Karpas-422 (cell line): Measurements from ENCODE around the gene OR4D10. TPM values are rescaled to one million over a fixed set of nuclear protein-coding genes. Genes with fewer than 3 reads are reported as not detected.
"Not testable (repeated sequence)": the region's sequence is repeated elsewhere in the genome, so short reads cannot be mapped to it uniquely, and the experiment has no call there.

Experiments used
- DNase-seq: peaks from one replicate; pipeline ENCODE4 v3.0.0-alpha.2; 2015
- H2AFZ ChIP-seq: fragments of 200-600 bp; sonication (generic); 2 replicates; pipeline ENCODE4 v1.6.1; 2014; ENCODE audit warnings: antibody characterized with exemption, low read length, mixed read lengths
- H3K27ac ChIP-seq: fragments of 200-600 bp; sonication (generic); 2 replicates; pipeline ENCODE4 v1.5.1; 2014; ENCODE audit warnings: mild to moderate bottlenecking, low read length, moderate library complexity
- H3K27me3 ChIP-seq: fragments of 200-600 bp; sonication (generic); 2 replicates; pipeline ENCODE4 v1.6.1; 2014; ENCODE audit warnings: low read length, mixed read lengths
- H3K36me3 ChIP-seq: fragments of 200-600 bp; sonication (generic); 2 replicates; pipeline ENCODE4 v1.6.1; 2014; ENCODE audit warnings: low read length, mixed read lengths; ENCODE audit not compliant: insufficient read depth
- H3K4me1 ChIP-seq: fragments of 200-600 bp; sonication (generic); 2 replicates; pipeline ENCODE4 v1.6.1; 2014; ENCODE audit warnings: mild to moderate bottlenecking, low read length, mixed read lengths
- H3K4me2 ChIP-seq: fragments of 200-600 bp; sonication (generic); 2 replicates; pipeline ENCODE4 v1.6.1; 2014; ENCODE audit warnings: low read length, low read depth, mild to moderate bottlenecking; ENCODE audit not compliant: poor library complexity, severe bottlenecking
- H3K4me3 ChIP-seq: fragments of 200-600 bp; sonication (generic); 2 replicates; pipeline ENCODE4 v1.5.1; 2014; ENCODE audit warnings: mild to moderate bottlenecking, antibody characterized with exemption, low read length, mixed read lengths
- H3K79me2 ChIP-seq: fragments of 200-600 bp; sonication (generic); 2 replicates; pipeline ENCODE4 v1.6.1; 2014; ENCODE audit warnings: mild to moderate bottlenecking, low read length, mixed read lengths
- H3K9ac ChIP-seq: fragments of 200-600 bp; sonication (generic); 2 replicates; pipeline ENCODE4 v1.6.0; 2014; ENCODE audit warnings: low read length
- H3K9me2 ChIP-seq: fragments of 200-600 bp; sonication (generic), shearing (Covaris generic); replicated peaks from 2 replicates; pipeline ENCODE4 v1.6.0; 2014; ENCODE audit warnings: mild to moderate bottlenecking, low read length, moderate library complexity; ENCODE audit not compliant: insufficient read depth
- H3K9me3 ChIP-seq: fragments of 300-700, 200-600 bp; sonication (generic); 2 replicates; pipeline ENCODE4 v1.6.1; 2014; ENCODE audit warnings: low read length, mixed read lengths
- H4K20me1 ChIP-seq: fragments of 200-600 bp; sonication (generic); 2 replicates; pipeline ENCODE4 v1.6.1; 2014; ENCODE audit warnings: mild to moderate bottlenecking, antibody characterized with exemption, low read length, low read depth; ENCODE audit not compliant: insufficient read depth
- total RNA-seq: library from RNA; depleted of rRNA; stranded (reverse); fragments of >200 nt; shearing (Covaris generic); gene quantifications from 2 replicates; pipeline ENCODE4 v1.2.3, GENCODE V29; 2014; ENCODE audit warnings: low replicate concordance

Gene OR4D10
- total RNA-seq, 1 experiment from 2014 or later, result not detected

GRCh38 chr11:59503276-59503675 is 30.2 kb downstream of the OR4D10 start, which contains the start of gene OR4D11:
TSS of gene OR4D11 (plus strand) at chr11:59503576. CDS start at chr11:59503576, 0 bp downstream.
- Histone ChIP-seq H3K27ac (no peak within 1 kb of the TSS), H2AFZ (no peak within 1 kb of the TSS), H3K9ac (no peak within 1 kb of the TSS), H3K79me2 (no peaks in the 10 kb centered on the region), H3K27me3 (no peaks in the 10 kb centered on the region), H3K4me3 (no peak within 1 kb of the TSS), H3K4me1 (no peaks in the 10 kb centered on the region), H3K9me3 (no peaks in the 10 kb centered on the region), H3K36me3 (no peaks in the 10 kb centered on the region), H3K4me2 (no peak within 1 kb of the TSS), H3K9me2 (no peaks in the 10 kb centered on the region), H4K20me1 (no peaks in the 10 kb centered on the region)
- DNase-seq, result no peak

DNA sequence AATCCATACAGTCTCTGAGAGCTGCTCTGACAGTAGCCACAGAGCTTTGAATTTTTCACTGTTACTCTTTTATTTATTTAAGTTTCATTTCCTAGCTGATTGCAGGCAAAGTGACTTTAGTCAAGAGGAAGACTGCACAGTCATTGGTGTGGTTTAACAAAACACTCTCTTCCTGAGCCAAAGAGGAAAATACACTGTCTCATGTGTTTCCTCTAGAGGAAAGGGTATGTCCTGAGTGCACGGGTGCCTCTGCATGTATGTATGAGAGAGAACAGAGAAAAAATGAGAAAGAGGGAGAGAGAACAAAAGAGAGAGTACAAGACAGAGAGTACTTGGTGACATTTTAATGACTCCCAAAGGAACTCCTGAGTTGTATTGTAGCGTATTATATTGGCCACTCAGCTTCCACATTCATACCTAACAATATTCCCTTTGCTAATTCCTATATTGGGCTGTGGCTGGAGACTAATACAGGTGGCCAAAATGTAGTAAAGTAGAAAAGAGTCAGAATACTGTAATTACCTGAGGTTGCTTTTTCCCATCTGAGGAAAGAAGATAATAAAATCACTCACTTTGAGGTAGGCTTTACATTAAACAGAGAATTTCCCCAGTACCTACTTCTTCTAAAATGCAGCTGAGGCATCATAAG is 38.0 kb downstream of the OR4D10 start, which contains the start of gene OR4D9:
OR4D9 (plus strand) TSS at position 599 of the 649 bp plus-strand sequence. CDS start 3,374 bp downstream, outside the sequence.
- Histone ChIP-seq H3K4me3 (no peak within 1 kb of the TSS), H2AFZ (no peak within 1 kb of the TSS), H3K4me2 (no peak within 1 kb of the TSS), H3K79me2 (no peaks in the 10 kb centered on the region), H3K27ac (no peak within 1 kb of the TSS), H3K4me1 (no peaks in the 10 kb centered on the region), H3K36me3 (no peaks in the 10 kb centered on the region), H3K27me3 (no peaks in the 10 kb centered on the region), H3K9ac (no peak within 1 kb of the TSS), H4K20me1 (no peaks in the 10 kb centered on the region), H3K9me2 (no peaks in the 10 kb centered on the region), H3K9me3 (no peaks in the 10 kb centered on the region)
- DNase-seq, result no peak

DNA sequence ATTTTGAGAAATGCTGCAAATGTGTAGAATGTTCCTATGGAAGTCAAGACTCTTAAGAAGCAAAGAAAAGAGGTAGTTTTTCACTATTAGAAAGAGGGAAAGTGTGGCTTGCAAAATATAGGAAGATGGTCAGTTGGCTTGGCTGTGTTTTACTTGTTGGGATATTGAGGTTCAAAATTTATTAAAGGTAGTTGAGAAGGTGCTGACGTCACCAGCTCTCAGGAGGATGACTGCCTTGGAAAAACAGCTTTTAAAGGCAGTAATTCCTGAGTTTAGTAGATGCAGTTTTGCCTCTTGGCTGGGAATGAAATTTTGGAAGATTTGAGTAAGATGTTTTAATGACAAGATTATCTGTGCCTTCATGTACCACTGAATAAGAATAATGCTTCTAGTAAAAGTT is 38.6 kb downstream of the OR4D10 start:
- H2AFZ ChIP-seq, result no peak overlapping the region
- DNase-seq, result no peak

DNA sequence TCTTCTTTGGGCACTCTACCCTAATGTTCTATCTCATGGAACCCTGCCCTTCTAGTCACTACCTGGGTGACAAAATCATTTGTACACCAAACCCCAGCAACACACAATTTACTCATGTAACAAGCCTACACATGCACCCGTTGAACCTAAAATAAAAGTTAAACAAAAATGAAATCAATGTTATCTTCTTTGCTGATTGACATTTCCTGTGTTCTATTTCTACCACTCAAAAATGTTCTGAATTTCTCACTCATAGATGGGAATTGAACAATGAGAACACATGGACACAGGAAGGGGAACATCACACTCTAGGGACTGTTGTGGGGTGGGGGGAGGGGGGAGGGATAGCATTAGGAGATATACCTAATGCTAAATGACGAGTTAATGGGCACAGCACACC is 47.0 kb downstream of the OR4D10 start:
- not testable (repeated sequence) for H2AFZ ChIP-seq, H3K9me2 ChIP-seq, H3K27ac ChIP-seq, H3K4me3 ChIP-seq, H3K4me2 ChIP-seq, H4K20me1 ChIP-seq, H3K9ac ChIP-seq, H3K9me3 ChIP-seq, H3K27me3 ChIP-seq, H3K36me3 ChIP-seq, DNase-seq, H3K4me1 ChIP-seq, H3K79me2 ChIP-seq

More for the DNA sequence above, 38.6 kb downstream of the OR4D10 start:
- H3K4me2 ChIP-seq, result no peak overlapping the region
- no peaks in the 10 kb centered on the region for H3K9me3 ChIP-seq
- no peaks in the 10 kb centered on the region for H3K4me1 ChIP-seq
- H3K4me3 ChIP-seq, result no peak overlapping the region
- no peaks in the 10 kb centered on the region for H3K9me2 ChIP-seq
- no peaks in the 10 kb centered on the region for H3K36me3 ChIP-seq
- H3K79me2 ChIP-seq, result no peaks in the 10 kb centered on the region
- H3K27me3 ChIP-seq, result no peaks in the 10 kb centered on the region
- no peak overlapping the region for H3K27ac ChIP-seq
- H4K20me1 ChIP-seq, result no peaks in the 10 kb centered on the region
- H3K9ac ChIP-seq, result no peak overlapping the region

DNA sequence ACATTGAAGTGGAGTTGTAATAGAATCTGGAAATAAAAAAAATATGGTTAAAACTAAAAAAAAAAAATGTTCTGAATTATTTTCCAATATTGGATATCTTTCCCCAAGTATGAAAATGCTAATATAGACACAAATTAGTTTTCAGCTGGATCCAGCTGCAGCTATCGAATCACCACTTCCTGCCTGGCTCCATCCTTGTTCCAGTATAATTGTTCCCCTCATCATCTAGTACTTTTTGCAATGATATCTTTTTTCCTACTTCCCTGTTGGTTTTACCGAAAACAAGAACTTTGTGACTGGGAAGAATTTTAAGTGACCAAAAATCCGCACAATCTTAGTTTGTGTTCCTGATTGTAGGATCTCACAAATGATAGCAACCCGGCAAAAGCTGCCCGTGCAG is 47.6 kb downstream of the OR4D10 start:
- no peak for DNase-seq
- H3K4me3 ChIP-seq, result no peak overlapping the region
- no peaks in the 10 kb centered on the region for H3K36me3 ChIP-seq
- H4K20me1 ChIP-seq, result peaks cover 3% of the 10 kb centered on the region; the same call in 1 of the 2 replicates
- no peaks in the 10 kb centered on the region for H3K27me3 ChIP-seq
- no peak overlapping the region for H3K9ac ChIP-seq
- H3K9me2 ChIP-seq, result no peaks in the 10 kb centered on the region
- H3K9me3 ChIP-seq, result no peaks in the 10 kb centered on the region
- no peak overlapping the region for H3K4me2 ChIP-seq
- no peak overlapping the region for H2AFZ ChIP-seq
- H3K4me1 ChIP-seq, result no peaks in the 10 kb centered on the region
- no peaks in the 10 kb centered on the region for H3K79me2 ChIP-seq
- H3K27ac ChIP-seq, result no peak overlapping the region

DNA sequence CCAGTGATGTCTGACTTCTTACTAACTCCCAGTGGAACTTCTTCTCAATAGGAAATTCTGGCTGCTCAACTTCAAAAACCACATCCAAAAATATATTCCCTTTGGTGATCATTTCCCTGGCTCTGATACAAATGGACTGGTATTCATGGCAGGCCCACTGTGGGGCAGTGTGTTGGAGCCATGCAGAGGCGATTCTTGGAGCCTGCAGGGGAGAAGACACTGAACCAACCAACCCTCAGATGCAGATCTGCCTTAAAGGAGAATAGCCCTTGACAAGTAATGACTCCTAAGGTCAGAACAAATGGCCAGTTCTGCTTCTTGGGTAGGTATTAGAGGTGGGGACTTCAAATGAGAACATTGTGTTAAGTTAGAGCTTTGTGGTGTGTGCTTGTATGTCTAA is 50.4 kb downstream of the OR4D10 start:
- no peaks in the 10 kb centered on the region for H3K9me2 ChIP-seq
- H3K4me3 ChIP-seq, result no peak overlapping the region
- peaks cover 3% of the 10 kb centered on the region; the same call in 1 of the 2 replicates for H4K20me1 ChIP-seq
- H3K36me3 ChIP-seq, result no peaks in the 10 kb centered on the region
- no peak for DNase-seq
- H3K27ac ChIP-seq, result no peak overlapping the region
- H3K4me2 ChIP-seq, result no peak overlapping the region
- no peaks in the 10 kb centered on the region for H3K79me2 ChIP-seq
- H3K9me3 ChIP-seq, result no peaks in the 10 kb centered on the region
- no peaks in the 10 kb centered on the region for H3K27me3 ChIP-seq
- no peak overlapping the region for H2AFZ ChIP-seq
- no peak overlapping the region for H3K9ac ChIP-seq
- no peaks in the 10 kb centered on the region for H3K4me1 ChIP-seq

DNA sequence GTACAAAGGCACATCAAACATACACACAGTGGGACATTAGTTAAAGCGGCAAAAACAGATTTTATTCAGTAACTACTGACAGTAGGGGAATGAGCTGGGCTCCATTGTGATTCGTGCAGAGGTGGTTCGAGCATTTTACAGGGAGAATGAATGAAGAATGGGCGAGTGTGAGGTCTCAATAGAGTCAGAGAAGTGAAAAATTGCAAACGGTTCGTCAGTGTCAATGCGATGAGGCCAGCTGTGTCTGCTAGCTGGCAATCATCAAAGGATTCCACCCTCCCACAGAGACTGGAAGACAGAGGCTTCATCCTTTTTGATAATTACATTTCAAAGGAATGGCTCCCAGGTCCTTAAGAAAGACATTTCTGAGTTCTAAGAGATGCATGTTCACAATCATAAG is 55.6 kb downstream of the OR4D10 start:
- no peak for DNase-seq
- Histone ChIP-seq H3K79me2 (no peaks in the 10 kb centered on the region), H3K9me2 (no peaks in the 10 kb centered on the region), H3K36me3 (no peaks in the 10 kb centered on the region), H3K27me3 (no peaks in the 10 kb centered on the region), H2AFZ (no peak overlapping the region), H3K27ac (no peak overlapping the region), H3K4me3 (no peak overlapping the region), H3K4me1 (no peaks in the 10 kb centered on the region), H3K9ac (no peak overlapping the region), H4K20me1 (no peaks in the 10 kb centered on the region), H3K4me2 (no peak overlapping the region), H3K9me3 (no peaks in the 10 kb centered on the region)
